ENCODE data around the gene RRP9. TPM values are rescaled to one million over a fixed set of nuclear protein-coding genes. Genes with fewer than 3 reads are reported as not detected.

Gene RRP9
- total RNA-seq, 1 experiment from 2014 or later: 71.3 TPM

DNA sequence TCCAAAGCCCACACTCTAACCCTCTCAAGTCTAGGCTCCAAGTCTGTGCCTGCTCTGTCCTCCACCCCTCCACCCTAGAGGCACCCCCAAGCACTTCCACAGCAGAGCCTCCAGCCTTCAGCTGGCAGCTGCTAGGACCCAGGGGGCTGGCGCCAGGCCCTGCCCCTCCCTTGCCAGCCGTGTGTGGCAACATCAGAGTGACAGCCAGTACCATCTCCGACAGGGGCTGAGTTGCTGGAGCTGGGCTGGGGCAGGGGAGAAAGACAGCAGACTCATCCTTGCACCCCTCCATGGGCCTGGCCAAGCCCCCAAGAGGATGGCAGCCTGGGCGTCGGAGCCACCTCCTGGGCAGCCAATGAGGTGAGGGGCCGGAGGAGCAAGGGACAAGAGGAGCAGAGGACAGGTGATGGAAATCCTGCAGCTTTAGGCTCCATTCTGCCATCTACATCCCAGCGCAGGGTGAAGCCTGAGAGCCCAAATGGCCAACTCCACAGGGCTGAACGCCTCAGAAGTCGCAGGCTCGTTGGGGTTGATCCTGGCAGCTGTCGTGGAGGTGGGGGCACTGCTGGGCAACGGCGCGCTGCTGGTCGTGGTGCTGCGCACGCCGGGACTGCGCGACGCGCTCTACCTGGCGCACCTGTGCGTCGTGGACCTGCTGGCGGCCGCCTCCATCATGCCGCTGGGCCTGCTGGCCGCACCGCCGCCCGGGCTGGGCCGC lies 13.6 kb upstream of the RRP9 start, which contains the start of gene GPR62:
Gene GPR62 (plus strand): TSS at position 207 of the 718 bp plus-strand sequence. CDS start 272 bp downstream, at position 479.
- Histone ChIP-seq H3K9me3 (ENCODE audit: control insufficient read depth in 1 of 2, insufficient read depth in 1 of 2, low read depth in 1 of 2, low read length in 2 of 2) (no peaks in the 10 kb centered on the region), H3K4me2 (ENCODE audit: low read length) (no peak within 1 kb of the TSS), H3K4me1 (ENCODE audit: control insufficient read depth in 1 of 2, insufficient read depth in 2 of 2, low read length in 2 of 2) (no peaks in the 10 kb centered on the region), H3K9me2 (ENCODE audit: insufficient read depth) (no peaks in the 10 kb centered on the region), H3K36me3 (ENCODE audit: control insufficient read depth in 1 of 2, insufficient read depth in 2 of 2, low read length in 2 of 2) (0 out of 4 replicates have a peak, but pooled peaks cover 0 to 3% of the 10 kb centered on the region in 2 experiments), H4K20me1 (ENCODE audit: insufficient read depth) (no peaks in the 10 kb centered on the region), H3K27me3 (ENCODE audit: insufficient read depth, low read length) (no peaks in the 10 kb centered on the region), H2AFZ (ENCODE audit: low read depth, low read length, poor library complexity, severe bottlenecking) (no peak within 1 kb of the TSS), H3K4me3 (replicated peaks in 1 of 2; ENCODE audit: low read depth in 1 of 2, low read length in 2 of 2) (no peak within 1 kb of the TSS), H3K79me2 (ENCODE audit: insufficient read depth, low read length) (no peaks in the 10 kb centered on the region), H3K9ac (ENCODE audit: low read length) (no peak within 1 kb of the TSS), H3K27ac (ENCODE audit: low read depth, low read length) (no peak within 1 kb of the TSS)
- intact Hi-C loops (cut with micrococcal nuclease): no loop called here
- TF ChIP-seq, protein P1, sequence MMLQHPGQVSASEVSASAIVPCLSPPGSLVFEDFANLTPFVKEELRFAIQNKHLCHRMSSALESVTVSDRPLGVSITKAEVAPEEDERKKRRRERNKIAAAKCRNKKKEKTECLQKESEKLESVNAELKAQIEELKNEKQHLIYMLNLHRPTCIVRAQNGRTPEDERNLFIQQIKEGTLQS (IDR thresholded peaks at IDR 0.05): no peak
- TF ChIP-seq ZFX (IDR thresholded peaks at IDR 0.05) (no peak), SP1 (IDR thresholded peaks at IDR 0.05; ENCODE audit: low read depth) (no peak), SRF (IDR thresholded peaks at IDR 0.05; ENCODE audit: low read depth) (no peak), SIN3A (IDR thresholded peaks at IDR 0.05; ENCODE audit: low read depth) (no peak), CBX3 (IDR thresholded peaks at IDR 0.05; ENCODE audit: low read depth) (no peak), EZH2phosphoT487 (IDR thresholded peaks at IDR 0.05; ENCODE audit: borderline replicate concordance) (no peak), POLR2AphosphoS5 (IDR thresholded peaks at IDR 0.05; ENCODE audit: low read depth, low read length) (no peak), EZH2 (IDR thresholded peaks at IDR 0.05) (no peak)
- TF ChIP-seq, protein P2, sequence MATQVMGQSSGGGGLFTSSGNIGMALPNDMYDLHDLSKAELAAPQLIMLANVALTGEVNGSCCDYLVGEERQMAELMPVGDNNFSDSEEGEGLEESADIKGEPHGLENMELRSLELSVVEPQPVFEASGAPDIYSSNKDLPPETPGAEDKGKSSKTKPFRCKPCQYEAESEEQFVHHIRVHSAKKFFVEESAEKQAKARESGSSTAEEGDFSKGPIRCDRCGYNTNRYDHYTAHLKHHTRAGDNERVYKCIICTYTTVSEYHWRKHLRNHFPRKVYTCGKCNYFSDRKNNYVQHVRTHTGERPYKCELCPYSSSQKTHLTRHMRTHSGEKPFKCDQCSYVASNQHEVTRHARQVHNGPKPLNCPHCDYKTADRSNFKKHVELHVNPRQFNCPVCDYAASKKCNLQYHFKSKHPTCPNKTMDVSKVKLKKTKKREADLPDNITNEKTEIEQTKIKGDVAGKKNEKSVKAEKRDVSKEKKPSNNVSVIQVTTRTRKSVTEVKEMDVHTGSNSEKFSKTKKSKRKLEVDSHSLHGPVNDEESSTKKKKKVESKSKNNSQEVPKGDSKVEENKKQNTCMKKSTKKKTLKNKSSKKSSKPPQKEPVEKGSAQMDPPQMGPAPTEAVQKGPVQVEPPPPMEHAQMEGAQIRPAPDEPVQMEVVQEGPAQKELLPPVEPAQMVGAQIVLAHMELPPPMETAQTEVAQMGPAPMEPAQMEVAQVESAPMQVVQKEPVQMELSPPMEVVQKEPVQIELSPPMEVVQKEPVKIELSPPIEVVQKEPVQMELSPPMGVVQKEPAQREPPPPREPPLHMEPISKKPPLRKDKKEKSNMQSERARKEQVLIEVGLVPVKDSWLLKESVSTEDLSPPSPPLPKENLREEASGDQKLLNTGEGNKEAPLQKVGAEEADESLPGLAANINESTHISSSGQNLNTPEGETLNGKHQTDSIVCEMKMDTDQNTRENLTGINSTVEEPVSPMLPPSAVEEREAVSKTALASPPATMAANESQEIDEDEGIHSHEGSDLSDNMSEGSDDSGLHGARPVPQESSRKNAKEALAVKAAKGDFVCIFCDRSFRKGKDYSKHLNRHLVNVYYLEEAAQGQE (IDR thresholded peaks at IDR 0.05; ENCODE audit: low read depth): no peak
- POLR2A ChIA-PET: no interaction called here
- peak; percentile 31 for ATAC-seq
- BruUV-seq (replicated peaks): no TSS peak
- RAD21 ChIA-PET (ENCODE audit: low non-redundant PET in 1 of 2, low total read pairs in 2 of 2, uncharacterized antibody in 2 of 2, unreplicated experiment in 2 of 2): no interaction called here
- DNase-seq (ENCODE audit: low read depth, low spot score): no peak
- CTCF ChIA-PET: no interaction called here
